LHCN-M2 (cell line): ENCODE measurements around the gene OVOL1. TPM values are rescaled to one million over a fixed set of nuclear protein-coding genes. Genes with fewer than 3 reads are reported as not detected.
A peak's percentile ranks its signal among the peaks of the same experiment; 100 is the strongest.

ENCODE experiments used
- DNase-seq: peaks from one replicate; pipeline ENCODE4 v3.0.0-alpha.2; 2012; ENCODE audit warnings: low read depth
- total RNA-seq: library from RNA; depleted of rRNA; stranded (reverse); fragments of >200 nt; gene quantifications from 2 replicates; pipeline ENCODE4 v1.2.3, GENCODE V29; 2014

OVOL1 gene
- total RNA-seq, 1 experiment from 2014 or later: not detected

DNA sequence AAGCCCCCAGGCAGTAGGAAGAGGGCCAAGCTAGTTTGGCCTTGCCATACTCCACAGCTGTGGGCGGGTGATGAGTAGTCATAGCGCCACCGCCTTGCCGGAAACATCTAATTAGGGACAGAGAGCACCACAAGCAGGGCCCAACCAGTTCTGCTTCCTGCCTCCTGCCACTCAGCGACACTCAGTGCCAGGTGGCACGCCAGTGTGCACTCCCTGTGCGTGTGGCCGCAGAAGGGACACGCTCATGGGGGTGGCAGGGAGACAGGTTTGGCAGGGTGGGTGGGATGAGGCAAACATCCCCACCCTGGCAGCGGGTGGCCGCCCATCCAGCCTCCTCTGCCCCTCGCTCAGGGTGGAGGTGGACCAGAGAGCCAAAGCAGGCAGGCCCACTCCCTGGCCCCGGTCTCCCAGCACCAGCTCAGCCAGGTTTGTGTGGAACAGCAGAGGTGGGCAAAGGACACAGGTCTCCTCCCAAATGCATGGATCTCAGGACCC is 4.9 kb downstream of the OVOL1 start:
- no peak for DNase-seq

DNA sequence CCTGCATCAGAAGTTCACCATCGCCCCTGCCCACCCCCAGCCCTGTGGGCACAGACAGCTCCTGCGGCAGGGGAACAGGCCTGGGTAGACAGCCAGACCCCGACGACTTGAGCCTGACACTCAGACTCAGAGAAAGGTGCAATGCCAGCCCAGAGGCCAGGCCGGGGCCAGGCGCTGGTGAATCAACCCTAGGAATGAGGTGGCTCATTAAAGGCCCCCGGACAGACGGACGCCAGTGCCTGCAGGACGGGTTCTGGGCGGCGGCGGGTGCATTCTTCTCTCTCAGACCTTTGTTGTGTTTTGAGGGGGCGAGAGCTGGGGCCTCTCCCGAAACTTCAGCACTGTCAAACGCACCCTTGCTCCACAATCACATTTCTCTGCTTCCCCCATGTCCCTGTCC is 5.6 kb downstream of the OVOL1 start:
- no peak for DNase-seq

DNA sequence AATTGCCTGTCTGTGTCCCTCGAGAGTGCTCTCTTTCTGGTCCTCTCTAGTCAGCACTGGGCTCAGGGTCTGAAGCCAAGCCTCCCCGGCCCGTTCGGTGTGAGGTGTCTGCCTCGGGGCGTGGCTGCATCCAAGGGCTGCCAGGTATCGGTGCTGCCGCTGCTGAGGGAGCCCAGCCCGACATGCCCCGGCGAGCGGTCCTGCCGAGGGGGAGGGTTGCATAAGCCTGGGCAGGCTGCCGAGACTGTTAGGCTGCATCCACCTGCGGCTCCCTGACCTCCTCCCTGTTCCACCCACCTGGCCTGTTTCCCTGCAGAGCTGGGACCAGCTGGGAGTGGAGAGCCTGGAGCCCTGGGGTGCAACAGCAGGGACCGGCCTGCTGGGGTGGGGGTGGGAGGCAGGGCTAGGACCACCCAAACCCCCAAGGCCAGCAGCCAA is 6.3 kb downstream of the OVOL1 start:
- no peak for DNase-seq

DNA sequence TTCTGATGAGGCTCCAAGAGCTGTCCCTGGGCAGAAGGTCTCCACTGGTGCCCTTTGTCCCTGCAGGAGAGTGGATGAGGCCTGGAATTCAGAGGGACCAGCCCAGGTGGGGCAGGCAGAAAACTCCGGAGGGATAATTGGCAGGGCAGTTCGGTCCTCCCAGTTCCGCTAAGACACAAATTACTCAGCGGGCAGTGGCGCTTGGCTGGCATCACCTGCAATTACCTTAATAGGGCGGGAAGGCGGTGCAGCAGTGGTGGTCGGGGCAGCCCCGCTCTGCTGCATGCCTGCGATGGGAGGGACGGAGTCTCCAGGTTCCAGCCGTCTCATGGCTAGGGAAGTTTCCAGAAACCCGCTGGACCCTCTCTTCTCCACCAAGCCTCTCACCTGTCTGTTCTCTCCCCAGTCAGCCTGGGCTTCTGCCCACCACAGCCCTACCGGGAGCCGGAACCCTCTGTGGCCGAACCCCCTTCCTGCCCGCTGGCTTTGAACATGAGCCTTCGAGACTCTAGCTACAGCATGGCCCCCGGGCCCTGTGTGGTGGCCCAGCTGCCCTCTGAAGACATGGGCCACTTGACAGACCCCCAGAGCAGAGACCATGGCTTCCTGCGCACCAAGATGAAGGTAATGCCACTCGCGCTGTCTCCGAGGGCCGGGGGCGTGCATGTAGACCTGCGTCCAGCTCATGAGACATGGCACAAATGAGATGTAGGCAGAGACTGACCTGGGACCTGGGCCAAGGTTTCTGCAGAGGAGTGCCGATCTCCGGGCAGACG is 7.0 kb downstream of the OVOL1 start:
- DNase-seq: no peak

DNA sequence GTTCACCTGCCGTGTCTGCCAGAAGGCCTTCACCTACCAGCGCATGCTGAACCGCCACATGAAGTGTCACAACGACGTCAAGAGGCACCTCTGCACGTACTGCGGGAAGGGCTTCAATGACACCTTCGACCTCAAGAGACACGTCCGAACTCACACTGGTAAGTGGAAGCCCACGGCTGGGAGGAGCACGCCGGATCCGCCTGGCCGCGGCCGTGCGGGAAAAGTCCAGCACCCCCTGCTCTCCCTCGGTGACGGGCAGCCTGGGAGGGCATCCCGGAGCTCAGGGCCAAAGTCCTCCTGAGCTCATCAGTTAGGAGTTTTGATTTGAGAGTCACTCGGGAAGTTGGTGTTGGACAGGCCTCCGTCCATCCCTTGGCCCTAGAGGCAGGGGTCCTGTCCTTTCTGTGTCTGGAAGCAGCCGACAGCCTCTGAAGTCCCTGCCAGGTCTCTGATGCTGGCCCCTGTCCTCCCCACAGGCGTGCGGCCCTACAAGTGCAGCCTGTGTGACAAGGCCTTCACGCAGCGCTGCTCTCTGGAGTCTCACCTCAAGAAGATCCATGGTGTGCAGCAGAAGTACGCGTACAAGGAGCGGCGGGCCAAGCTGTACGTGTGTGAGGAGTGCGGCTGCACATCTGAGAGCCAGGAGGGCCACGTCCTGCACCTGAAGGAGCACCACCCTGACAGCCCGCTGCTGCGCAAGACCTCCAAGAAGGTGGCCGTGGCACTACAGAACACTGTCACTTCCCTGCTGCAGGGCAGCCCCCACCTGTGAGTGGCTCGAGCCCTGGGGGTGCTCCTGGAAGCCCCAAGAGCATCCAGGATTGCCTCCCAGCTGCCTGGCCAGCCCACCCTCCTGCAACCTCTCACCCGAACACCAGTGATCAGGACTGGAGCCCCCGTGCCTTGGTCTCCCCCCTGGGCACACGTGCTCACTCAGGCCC is 8.0 kb downstream of the OVOL1 start:
- no peak for DNase-seq

DNA sequence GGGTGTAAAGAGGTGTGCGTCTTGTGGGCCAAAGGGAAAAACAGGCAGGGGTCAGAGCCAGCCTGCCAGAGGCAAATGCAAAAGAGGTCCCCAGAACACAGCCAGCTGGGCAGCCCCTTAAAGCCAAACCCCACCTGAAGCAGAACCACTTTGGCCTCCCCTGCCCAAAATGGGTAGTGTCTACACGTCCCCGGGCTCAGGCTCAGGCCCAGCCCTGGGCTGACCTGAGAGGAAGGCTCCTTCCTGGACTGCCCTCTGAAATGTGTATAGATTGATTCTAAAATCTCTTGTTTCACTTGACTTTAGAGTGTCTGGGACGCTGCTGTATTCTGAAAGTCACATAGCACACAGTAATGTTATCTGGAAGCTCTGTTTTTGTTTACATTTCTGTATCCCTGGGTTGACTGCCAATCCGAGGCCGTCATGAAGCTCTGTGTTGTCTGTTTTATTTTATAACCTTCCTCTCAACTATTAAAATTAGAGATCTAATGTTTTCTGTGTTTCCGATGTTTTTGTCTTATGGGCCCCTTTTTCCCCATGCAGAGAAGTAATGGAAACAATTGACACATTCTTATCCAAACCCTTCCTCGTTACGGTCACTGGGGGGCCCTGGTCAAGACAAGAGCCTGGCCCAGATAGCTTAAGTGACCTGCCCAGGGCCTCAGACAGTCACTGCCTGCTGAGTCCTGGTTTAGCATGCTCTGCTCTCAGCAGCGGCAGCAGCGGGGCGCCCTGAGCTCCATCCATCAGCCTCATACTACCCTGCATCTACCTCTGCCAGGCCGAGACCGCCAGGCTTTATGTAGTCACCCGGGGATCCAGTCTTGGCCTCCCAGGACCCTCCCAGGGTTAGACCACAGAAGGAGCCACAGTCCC is 10.1 kb downstream of the OVOL1 start:
- no peak for DNase-seq

DNA sequence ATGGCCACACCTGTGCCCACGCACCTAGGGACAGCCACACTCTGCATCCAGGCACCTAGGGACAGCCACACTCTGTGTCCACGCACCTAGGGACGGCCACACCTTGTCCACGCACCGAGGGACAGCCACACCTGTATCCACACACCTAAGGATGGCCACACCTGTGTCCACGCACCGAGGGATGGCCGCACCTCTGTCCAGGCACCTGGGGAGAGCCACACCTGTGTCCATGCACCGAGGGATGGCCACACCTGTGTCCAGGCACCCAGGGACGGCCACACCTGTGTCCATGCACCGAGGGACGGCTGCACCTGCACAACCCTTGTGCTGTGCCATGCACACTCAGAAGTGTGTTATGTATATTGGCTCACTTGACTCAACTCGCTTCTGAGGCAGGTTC is 10.8 kb downstream of the OVOL1 start:
- DNase-seq: no peak

DNA sequence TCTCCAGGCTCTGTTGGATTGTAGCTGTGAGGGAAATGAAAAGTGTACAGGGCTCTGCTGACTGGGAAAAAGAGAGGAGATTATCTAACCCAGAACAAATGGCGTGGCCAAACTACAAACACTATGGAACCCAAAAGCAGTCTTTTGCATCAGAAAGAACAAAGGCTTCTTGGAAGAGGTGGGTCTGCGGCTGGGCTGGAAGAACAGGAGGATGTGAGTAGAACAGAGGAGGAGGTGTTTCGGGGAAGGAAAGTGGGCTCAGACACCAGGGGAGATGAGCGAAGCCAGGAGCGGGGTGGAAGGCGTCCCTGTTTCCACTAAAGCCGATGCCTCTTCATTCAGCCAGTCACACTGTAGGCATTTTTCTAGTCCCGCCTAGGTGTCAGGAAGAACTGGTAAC is 12.0 kb downstream of the OVOL1 start:
- no peak for DNase-seq

DNA sequence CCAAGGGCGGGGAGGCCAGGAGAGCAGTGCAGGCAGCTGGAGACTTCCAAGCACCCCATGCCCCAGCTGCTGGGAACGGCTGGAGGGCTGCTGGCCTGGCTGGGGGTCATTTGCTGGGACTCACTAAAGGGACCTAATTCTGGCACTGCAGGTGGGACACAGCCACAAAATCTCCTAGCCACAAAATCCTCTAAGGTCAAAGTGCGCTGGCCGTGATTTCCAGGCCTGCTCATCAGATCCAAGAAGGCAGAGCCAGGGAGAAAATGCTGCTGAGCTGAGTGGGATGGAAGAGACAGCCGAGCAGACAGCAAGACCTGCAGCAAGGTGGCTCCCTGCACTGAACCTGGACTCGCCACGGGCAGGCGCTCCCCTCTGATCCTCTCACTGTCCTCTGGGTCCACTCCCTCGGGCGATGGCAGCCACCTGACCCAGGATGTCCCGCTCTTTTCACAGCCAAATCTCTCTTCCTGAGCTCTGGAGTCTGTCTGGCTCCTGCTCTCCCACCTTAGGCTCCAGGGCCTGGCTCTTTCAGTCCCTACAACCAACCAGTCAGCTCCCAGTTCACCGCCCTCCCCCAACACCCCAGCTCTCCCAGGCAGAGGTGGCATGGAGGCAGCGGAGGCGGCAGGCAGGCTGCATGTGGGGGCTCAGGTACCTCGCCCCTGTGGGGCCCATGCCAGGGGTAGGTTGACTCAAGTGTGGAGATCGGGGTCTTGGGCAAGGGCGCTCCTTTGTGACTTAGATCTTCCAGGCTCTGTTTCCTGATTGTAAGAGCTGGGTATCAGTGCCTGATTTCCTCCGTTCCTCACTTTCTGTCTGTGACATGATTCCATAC is 14.5 kb downstream of the OVOL1 start:
- no peak for DNase-seq

DNA sequence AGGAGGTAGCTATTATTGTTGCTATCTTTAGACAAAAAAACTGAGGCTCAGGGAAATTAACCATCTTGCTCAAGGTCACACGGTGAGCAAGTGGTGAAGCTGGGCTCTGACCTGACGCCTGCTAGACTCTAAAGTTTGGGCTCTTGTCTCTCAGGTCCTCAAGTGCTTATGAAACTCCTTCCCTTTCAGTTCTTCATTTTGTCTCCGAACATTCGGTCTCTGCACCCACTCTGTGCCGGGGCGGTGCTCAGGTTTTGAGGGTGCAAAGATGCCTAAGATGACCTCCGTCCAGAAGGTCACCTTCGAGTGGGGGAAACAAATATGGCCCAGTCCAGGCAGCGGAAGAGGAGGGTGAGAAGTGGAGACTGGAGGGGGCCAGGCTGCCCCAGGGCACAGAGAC is 16.0 kb downstream of the OVOL1 start:
- no peak for DNase-seq

DNA sequence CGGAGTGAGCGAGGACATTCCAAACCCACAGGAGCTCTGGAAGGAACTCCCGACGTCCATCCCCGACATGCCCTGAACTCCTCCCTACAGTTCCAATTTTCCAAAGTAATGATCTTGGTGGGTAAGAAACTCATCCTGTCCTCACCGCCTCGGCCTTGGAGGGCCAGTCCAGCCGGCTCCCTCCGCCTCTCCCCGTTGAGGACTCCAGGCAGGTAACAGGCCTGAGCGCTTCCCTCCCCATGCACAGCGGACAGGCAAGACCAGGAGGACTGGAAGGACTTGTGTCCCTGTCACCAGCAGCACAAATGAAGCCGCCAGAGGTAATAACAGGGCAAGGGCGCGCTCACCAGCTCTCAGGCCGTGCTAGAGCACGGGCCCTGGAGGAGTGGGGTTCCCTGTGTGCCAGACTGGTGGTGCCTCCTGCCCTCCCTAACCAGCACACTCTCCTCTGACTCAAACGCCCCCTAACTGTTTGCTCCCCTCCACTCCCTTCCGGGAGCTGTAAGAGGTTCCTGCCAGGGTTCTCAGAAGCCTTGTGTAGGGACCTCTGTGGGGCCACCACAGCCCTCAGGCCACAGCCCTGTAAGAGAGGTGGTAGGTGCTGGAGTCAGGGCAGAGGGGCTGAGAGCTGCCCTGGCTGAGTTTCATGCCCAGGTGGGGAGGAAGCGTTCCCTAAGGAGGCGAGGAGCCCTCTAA is 17.1 kb downstream of the OVOL1 start:
- DNase-seq: no peak

DNA sequence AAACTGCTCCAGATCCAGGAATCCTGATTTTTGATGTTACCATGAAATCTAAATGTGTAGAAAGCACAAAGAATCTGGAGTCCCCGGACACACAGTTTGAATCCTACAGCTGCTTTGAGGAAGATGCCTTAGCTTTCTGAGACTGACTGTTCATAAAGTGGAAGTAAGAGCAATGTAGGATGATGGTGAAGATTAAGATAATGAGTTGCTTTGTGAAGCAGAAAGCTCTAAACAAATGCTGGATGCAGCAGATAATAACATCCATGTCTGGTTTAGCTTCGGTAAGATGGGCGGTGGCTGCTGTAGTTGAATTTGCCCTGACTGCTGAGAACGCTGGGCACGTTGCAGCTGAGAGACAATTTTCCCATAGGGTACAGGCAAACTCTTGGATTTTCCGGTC is 20.1 kb downstream of the OVOL1 start:
- no peak for DNase-seq

DNA sequence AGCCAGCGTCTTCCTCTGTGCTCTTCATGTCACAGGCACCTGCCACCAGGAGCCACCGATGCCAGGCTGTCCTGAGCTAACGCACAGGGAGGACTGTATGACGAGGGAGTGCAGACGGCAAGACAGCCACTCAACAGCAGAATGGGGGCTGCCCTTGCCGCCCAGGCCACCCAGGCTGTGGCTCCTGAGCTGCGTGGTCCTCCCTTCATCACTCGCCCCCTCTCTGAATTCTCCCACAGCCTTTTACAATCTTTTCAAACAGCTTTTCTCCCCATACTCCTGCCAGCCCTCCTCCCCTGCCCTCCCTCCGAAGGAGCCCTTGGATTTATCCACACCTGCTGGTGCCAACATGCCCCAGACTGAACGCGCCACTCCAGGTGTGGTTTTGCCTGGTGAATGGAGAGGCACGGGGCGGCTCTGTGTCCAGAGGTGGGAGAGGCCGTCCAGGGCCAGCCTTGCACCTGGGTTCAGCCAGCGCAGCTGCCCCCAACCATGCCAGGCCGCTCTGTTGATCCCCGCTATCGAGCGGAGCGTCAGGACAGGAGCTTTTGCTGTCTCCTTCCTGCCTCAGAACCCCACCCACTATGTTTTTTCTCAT is 22.0 kb downstream of the OVOL1 start:
- no peak for DNase-seq

DNA sequence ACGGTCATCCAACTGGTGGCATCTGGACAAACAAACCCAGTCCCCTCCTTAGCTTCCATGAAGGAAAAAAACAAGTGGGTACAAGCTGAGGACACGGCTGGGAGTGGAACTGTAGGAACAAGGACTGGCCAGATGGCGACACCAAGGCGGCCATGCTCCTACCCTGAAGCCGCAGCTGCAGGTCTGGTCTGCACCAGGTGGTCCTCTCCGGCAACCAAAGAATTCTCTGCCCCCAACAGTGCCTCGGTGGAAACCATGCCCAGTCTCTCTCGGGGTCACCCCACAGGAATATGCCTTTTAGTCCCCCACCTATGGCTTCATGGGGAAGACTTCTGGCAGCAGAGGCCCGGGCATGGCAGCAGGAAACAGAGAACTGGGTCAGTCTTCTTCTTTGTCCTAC is 22.6 kb downstream of the OVOL1 start:
- DNase-seq: no peak

DNA sequence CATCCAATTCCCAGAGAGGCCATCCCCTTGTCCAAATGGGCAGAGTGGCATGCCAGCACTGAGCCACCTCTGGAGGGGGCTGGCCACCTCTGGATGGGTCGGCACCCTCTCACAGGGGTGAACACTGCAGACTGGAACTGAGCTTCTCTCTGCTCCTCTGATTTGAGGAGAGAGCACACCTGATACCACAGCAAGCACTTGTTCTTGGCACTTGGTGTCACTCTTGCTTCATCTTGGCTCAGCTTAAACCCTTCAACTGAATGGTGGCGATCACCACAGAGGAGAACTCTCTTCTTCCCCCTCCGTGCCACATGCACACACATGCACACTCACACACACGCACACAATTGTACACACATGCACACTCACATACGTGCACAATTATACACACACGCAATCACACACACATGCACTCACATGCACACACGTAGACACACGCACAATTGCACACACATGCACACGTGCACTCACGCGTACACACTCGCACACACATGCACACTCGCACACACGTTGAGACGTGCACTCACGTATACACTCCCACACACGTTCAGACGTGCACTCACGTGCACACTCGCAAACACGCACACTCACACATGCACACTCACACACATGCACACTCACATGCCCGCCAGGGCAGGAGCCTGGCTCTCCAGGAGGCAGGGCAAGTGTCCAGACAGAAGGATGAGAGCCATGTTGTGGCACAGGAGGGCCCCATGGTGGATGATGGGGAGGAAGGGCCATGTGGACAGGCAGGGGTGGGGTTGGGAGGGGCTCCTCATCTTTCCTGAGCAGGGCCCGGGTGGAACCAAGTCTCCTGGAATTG is 23.4 kb downstream of the OVOL1 start:
- no peak for DNase-seq

DNA sequence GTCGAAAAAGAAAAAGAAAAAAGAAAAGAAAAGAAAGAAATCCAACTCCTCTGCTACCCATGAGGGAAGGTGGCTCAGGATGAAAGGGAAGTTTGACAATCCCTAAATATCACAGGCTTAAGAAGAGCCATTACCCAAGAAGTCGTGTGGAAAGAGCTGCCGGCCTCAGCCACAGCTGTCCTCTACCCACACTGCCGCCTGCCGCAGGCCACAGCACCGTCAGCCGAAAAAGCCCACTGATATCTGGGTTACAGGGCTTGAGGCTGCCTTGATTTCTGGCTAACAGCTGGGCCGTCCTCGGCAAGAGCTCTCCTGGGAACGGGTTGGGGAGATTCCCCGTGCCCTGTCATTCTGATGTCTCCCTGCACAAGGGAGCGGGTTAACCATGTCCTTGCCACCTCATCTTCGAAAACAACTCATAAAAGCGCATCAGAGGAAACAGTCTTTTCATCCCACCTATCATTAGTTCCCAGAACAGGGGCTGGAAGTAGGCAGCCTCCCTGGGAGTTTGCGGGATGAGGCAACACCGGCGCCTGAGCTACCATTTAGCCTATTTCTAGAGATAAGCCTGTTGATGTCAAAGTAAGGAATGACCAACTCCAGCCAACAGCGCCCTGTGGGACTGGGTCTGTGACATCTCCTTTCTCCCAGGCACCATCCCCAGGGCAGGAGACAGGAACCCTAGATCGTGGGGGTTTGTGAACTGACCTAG is 25.1 kb downstream of the OVOL1 start:
- peak; percentile 76 for DNase-seq

DNA sequence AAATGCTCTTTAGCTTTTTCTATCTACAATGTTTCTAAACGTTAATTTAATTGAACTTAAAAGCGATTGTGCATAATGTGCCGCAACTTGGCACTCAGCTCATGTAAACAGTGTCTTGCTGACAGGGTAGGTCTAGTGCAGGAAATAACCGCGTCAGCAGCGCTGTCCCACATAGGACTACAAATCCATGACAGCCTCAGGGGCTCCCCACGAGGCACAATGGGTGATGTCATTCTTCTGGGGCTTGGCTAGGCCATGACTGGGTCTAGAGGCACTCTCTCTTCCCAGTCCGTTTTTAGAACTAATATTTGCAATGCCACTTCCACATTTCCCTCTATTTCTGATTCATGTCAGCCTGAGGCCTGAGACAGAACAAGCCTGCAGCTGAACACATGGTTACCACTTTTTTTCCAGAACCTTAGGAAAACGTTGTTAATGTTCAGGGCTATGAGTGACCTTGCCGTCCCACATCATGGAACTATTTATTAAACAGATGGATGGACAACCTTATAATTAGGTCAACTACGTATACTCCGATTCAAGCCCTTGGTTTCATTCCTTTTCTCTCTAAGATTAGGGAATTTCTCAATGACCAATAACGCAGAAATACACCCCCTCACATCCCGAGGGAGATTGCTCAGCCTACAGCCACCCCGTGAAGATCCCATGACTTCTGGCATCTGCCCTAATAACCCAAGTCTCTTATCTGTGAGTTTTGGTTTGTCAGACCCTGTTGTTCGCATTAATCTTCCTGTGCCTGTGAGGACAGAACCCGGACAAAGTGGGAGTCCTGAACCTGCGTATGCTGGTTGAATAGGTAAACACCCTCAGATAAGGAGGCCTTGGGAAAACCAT is 27.5 kb downstream of the OVOL1 start:
- no peak for DNase-seq
